MM.1S (cell line): ENCODE results near the gene TCEAL7.
A peak's percentile ranks its signal among the peaks of the same experiment; 100 is the strongest.

Experiments used
- DNase-seq: peaks from one replicate; pipeline ENCODE4 v3.0.0-alpha.2; 2015
- H2AFZ ChIP-seq: fragments of 300-600 bp; sonication (generic); 2 replicates; pipeline ENCODE4 v1.6.0; 2016; ENCODE audit warnings: antibody characterized with exemption, low read length
- H3F3A ChIP-seq: fragments of 300-600 bp; sonication (generic); 2 replicates; pipeline ENCODE4 v1.6.1; 2016; ENCODE audit warnings: mild to moderate bottlenecking, antibody characterized with exemption, low read length, moderate library complexity, mixed read lengths; ENCODE audit not compliant: insufficient read depth
- H3K27ac ChIP-seq: fragments of 300-600 bp; sonication (generic); 2 replicates; pipeline ENCODE4 v1.5.1; 2016; ENCODE audit warnings: mild to moderate bottlenecking, low read length
- H3K27me3 ChIP-seq: fragments of 300-600 bp; sonication (generic); replicated peaks from 2 replicates; pipeline ENCODE4 v1.6.0; 2016; ENCODE audit warnings: low read length; ENCODE audit not compliant: insufficient read depth
- H3K36me3 ChIP-seq: fragments of 300-600 bp; sonication (generic); replicated peaks from 2 replicates; pipeline ENCODE4 v1.6.1; 2016; ENCODE audit warnings: mild to moderate bottlenecking, low read length, mixed read lengths; ENCODE audit not compliant: insufficient read depth
- H3K4me1 ChIP-seq: fragments of 300-600 bp; sonication (generic); 2 replicates; pipeline ENCODE4 v1.6.1; 2016; ENCODE audit warnings: low read length, mixed read lengths
- H3K4me2 ChIP-seq: fragments of 300-600 bp; sonication (generic); 2 replicates; pipeline ENCODE4 v1.6.0; 2016; ENCODE audit warnings: low read depth, low read length
- H3K4me3 ChIP-seq: fragments of 300-600 bp; sonication (generic); 2 replicates; pipeline ENCODE4 v1.5.1; 2016; ENCODE audit warnings: low read length, mixed read lengths
- H3K79me2 ChIP-seq: fragments of 300-600 bp; sonication (generic); 2 replicates; pipeline ENCODE4 v1.6.1; 2016; ENCODE audit warnings: mixed run types, low read length, mixed read lengths
- H3K9ac ChIP-seq: fragments of 300-600 bp; sonication (generic); 2 replicates; pipeline ENCODE4 v1.6.1; 2016; ENCODE audit warnings: low read length, mixed read lengths
- H3K9me2 ChIP-seq: fragments of 300-600 bp; sonication (generic); replicated peaks from 2 replicates; pipeline ENCODE4 v1.6.1; 2016; ENCODE audit warnings: mild to moderate bottlenecking, low read length, mixed read lengths; ENCODE audit not compliant: insufficient read depth
- H3K9me3 ChIP-seq: fragments of 300-600 bp; sonication (generic); replicated peaks from 2 replicates; pipeline ENCODE4 v1.6.1; 2016; ENCODE audit warnings: mild to moderate bottlenecking, low read length, mixed read lengths; ENCODE audit not compliant: insufficient read depth
- H4K20me1 ChIP-seq: fragments of 300-600 bp; sonication (generic); 2 replicates; pipeline ENCODE4 v1.6.1; 2016; ENCODE audit warnings: mild to moderate bottlenecking, low read length, moderate library complexity, mixed read lengths; ENCODE audit not compliant: insufficient read depth
- EZH2 ChIP-seq: fragments of 300-600 bp; sonication (generic); optimal IDR thresholded peaks from 2 replicates; pipeline ENCODE3; 2017; ENCODE audit warnings: low read depth, mild to moderate bottlenecking, antibody characterized with exemption, low read length, mixed read lengths
- EZH2phosphoT487 ChIP-seq: fragments of 300-600 bp; sonication (generic); IDR thresholded peaks from 2 replicates; pipeline ENCODE4 v1.6.1; 2018; ENCODE audit warnings: antibody characterized with exemption, low read length
- TF ChIP-seq, protein P1 (sequence below): fragments of 300-600 bp; sonication (generic); IDR thresholded peaks from 2 replicates; pipeline ENCODE4 v1.5.1; 2016; ENCODE audit warnings: antibody characterized with exemption, low read length, mixed read lengths

The TCEAL7 gene

GRCh38 chrX:103344606-103345005 lies 14.6 kb downstream of the TCEAL7 start:
- Histone ChIP-seq H4K20me1 (no peaks in the 10 kb centered on the region), H3K79me2 (no peaks in the 10 kb centered on the region), H3K4me3 (no peak overlapping the region), H3K27ac (no peak overlapping the region), H3K9ac (no peak overlapping the region), H3K4me2 (no peak overlapping the region), H3K9me3 (no peaks in the 10 kb centered on the region), H3K36me3 (no peaks in the 10 kb centered on the region), H3K9me2 (no peaks in the 10 kb centered on the region), H3K27me3 (no peaks in the 10 kb centered on the region), H2AFZ (no peak overlapping the region), H3F3A (no peaks in the 10 kb centered on the region), H3K4me1 (no peaks in the 10 kb centered on the region)
- DNase-seq, result no peak
- no peak for TF ChIP-seq EZH2
- TF ChIP-seq EZH2phosphoT487, result no peak
- TF ChIP-seq, protein P1, sequence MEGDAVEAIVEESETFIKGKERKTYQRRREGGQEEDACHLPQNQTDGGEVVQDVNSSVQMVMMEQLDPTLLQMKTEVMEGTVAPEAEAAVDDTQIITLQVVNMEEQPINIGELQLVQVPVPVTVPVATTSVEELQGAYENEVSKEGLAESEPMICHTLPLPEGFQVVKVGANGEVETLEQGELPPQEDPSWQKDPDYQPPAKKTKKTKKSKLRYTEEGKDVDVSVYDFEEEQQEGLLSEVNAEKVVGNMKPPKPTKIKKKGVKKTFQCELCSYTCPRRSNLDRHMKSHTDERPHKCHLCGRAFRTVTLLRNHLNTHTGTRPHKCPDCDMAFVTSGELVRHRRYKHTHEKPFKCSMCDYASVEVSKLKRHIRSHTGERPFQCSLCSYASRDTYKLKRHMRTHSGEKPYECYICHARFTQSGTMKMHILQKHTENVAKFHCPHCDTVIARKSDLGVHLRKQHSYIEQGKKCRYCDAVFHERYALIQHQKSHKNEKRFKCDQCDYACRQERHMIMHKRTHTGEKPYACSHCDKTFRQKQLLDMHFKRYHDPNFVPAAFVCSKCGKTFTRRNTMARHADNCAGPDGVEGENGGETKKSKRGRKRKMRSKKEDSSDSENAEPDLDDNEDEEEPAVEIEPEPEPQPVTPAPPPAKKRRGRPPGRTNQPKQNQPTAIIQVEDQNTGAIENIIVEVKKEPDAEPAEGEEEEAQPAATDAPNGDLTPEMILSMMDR, result no peak

GRCh38 chrX:103347682-103348397 lies 17.8 kb downstream of the TCEAL7 start:
- no peak overlapping the region for H3K27ac ChIP-seq
- no peak overlapping the region for H3K4me3 ChIP-seq
- no peaks in the 10 kb centered on the region for H3F3A ChIP-seq
- DNase-seq, result no peak
- H3K36me3 ChIP-seq, result no peaks in the 10 kb centered on the region
- H3K9me3 ChIP-seq, result no peaks in the 10 kb centered on the region
- no peaks in the 10 kb centered on the region for H4K20me1 ChIP-seq
- no peaks in the 10 kb centered on the region for H3K4me1 ChIP-seq
- no peak overlapping the region for H3K9ac ChIP-seq
- H2AFZ ChIP-seq, result no peak overlapping the region
- no peak for TF ChIP-seq EZH2phosphoT487
- TF ChIP-seq EZH2, result no peak
- TF ChIP-seq, protein P1, result no peak
- H3K79me2 ChIP-seq, result no peaks in the 10 kb centered on the region
- no peaks in the 10 kb centered on the region for H3K27me3 ChIP-seq
- no peaks in the 10 kb centered on the region for H3K9me2 ChIP-seq
- no peak overlapping the region for H3K4me2 ChIP-seq

DNA sequence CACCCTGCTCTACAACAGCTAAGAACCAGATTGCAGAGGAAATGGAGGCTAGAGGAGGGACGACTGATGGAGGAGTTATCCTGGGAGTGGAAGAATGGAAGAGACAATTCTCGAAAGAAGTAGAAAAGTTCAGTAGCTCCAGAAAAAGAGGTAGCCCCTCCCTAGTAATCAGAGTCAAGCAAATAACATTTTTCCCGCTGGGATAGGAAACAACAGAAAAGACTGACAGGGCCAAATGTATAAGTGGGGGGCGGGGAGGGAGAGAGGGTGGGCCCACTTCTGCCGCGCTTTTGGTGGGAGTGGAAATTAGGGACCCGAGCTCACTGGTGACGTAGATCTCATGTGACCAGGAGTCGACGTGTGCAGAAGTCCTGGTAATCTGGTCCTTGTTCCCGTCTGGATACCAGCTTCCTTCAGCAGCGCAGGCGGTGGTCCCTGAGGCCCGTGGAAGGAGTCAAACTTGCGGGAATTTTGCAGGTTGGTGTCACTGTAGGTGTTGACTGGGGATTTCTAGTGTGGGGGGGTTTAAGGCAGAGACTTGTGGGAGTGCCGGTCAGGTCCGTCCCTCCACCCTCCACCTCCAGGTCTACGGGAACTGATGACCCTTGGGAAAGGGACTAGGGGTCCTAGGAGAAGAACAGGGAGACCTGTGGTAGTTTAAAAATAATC lies 26.2 kb downstream of the TCEAL7 start, which contains the start of gene TCEAL9:
Gene TCEAL9 (plus strand): TSS at position 377 of the 669 bp plus-strand sequence. CDS start 1,179 bp downstream, outside the sequence.
- Histone ChIP-seq H3K36me3 (no peaks in the 10 kb centered on the region), H2AFZ (peak within 1 kb of the TSS; percentile 91), H3K79me2 (no peaks in the 10 kb centered on the region), H3K9ac (peak within 1 kb of the TSS; percentile 48; the same call in 1 of the 2 replicates), H3K9me3 (no peaks in the 10 kb centered on the region), H3K4me3 (peak within 1 kb of the TSS; percentile 71), H3K4me1 (no peaks in the 10 kb centered on the region), H3K27ac (no peak within 1 kb of the TSS), H3K9me2 (no peaks in the 10 kb centered on the region), H3K4me2 (peak within 1 kb of the TSS; percentile 69), H3K27me3 (no peaks in the 10 kb centered on the region), H3F3A (no peaks in the 10 kb centered on the region), H4K20me1 (no peaks in the 10 kb centered on the region)
- no peak for DNase-seq
- TF ChIP-seq EZH2 (no peak), EZH2phosphoT487 (no peak)
- TF ChIP-seq, protein P1, result no peak
